ENCODE data around the gene ATP6V0C.

DNA sequence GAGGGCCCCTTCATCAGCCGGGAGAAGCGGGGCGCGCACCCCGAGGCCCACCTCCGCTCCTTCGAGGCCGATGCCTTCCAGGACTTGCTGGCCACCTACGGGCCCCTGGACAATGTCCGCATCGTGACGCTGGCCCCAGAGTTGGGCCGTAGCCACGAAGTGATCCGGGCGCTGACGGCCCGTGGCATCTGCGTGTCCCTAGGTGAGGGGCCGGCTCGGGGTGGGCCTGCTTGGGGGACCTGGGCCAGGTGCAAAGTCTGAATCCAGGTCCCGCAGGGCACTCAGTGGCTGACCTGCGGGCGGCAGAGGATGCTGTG is 14.0 kb downstream of the ATP6V0C start:
- TF ChIP-seq, protein P1, sequence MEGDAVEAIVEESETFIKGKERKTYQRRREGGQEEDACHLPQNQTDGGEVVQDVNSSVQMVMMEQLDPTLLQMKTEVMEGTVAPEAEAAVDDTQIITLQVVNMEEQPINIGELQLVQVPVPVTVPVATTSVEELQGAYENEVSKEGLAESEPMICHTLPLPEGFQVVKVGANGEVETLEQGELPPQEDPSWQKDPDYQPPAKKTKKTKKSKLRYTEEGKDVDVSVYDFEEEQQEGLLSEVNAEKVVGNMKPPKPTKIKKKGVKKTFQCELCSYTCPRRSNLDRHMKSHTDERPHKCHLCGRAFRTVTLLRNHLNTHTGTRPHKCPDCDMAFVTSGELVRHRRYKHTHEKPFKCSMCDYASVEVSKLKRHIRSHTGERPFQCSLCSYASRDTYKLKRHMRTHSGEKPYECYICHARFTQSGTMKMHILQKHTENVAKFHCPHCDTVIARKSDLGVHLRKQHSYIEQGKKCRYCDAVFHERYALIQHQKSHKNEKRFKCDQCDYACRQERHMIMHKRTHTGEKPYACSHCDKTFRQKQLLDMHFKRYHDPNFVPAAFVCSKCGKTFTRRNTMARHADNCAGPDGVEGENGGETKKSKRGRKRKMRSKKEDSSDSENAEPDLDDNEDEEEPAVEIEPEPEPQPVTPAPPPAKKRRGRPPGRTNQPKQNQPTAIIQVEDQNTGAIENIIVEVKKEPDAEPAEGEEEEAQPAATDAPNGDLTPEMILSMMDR (conservative IDR thresholded peaks at IDR 0.05 in 1 of 2, IDR thresholded peaks at IDR 0.05 in 1 of 2; ENCODE audit: extremely low read depth in 1 of 2, insufficient read depth in 1 of 2, low read depth in 1 of 2, low read length in 2 of 2) = no peak
- no peak for TF ChIP-seq EZH2 (IDR thresholded peaks at IDR 0.05; ENCODE audit: borderline replicate concordance, low read length)
